ENCODE data around the gene TANC1. TPM values are rescaled to one million over a fixed set of nuclear protein-coding genes. Genes with fewer than 3 reads are reported as not detected.

TANC1 gene
- total RNA-seq, 1 experiment from 2014 or later = 2.5 TPM

GRCh38 chr2:159080641-159081040, 112.2 kb downstream of the TANC1 start:
- Histone ChIP-seq H2AK5ac (ENCODE audit: insufficient read length, low read length) (no peak overlapping the region), H3K23ac (ENCODE audit: insufficient read length, low read depth, low read length) (no peak overlapping the region), H3K79me2 (ENCODE audit: insufficient read depth, low read length) (no peaks in the 10 kb centered on the region), H3K56ac (ENCODE audit: insufficient read length, low read depth, low read length) (no peak overlapping the region), H3K79me1 (ENCODE audit: insufficient read depth, low read depth, low read length, poor library complexity, severe bottlenecking) (no peaks in the 10 kb centered on the region), H2BK12ac (ENCODE audit: insufficient read length, low read depth, low read length) (no peak overlapping the region), H4K91ac (ENCODE audit: insufficient read length, low read depth, low read length) (no peak overlapping the region), H2AFZ (ENCODE audit: low read length) (no peak overlapping the region), H4K5ac (ENCODE audit: insufficient read length, low read depth, low read length) (no peak overlapping the region), H2BK20ac (ENCODE audit: low read depth, low read length, poor library complexity, severe bottlenecking) (no peak overlapping the region), H3K18ac (ENCODE audit: insufficient read length, low read depth, low read length) (no peak overlapping the region), H3K4me2 (ENCODE audit: insufficient read depth, insufficient read length, low read length) (no peak overlapping the region), H2BK5ac (ENCODE audit: insufficient read length, low read length) (no peak overlapping the region), H4K20me1 (ENCODE audit: control insufficient read depth, insufficient read depth, insufficient read length) (no peaks in the 10 kb centered on the region), H3K23me2 (ENCODE audit: insufficient read length, low read depth, low read length, poor library complexity, severe bottlenecking) (no peaks in the 10 kb centered on the region), H3K14ac (ENCODE audit: insufficient read depth, low read length) (peak overlapping the region; percentile 8; the same call in 1 of the 2 replicates), H2BK15ac (ENCODE audit: low read depth, low read length) (no peak overlapping the region), H2BK120ac (ENCODE audit: low read depth, low read length, poor library complexity, severe bottlenecking) (no peak overlapping the region), H3K4me1 (ENCODE audit: insufficient read depth, low read length) (no peaks in the 10 kb centered on the region), H3K9ac (ENCODE audit: extremely low read depth, insufficient read length, low read length) (no peak overlapping the region), H4K8ac (replicated peaks; ENCODE audit: insufficient read length, low read depth, low read length) (no peak overlapping the region), H3T11ph (ENCODE audit: low read length) (no peak overlapping the region), H3K9me3 (ENCODE audit: control insufficient read depth, low read depth, low read length) (no peaks in the 10 kb centered on the region), H3K4ac (ENCODE audit: low read depth, low read length) (no peak overlapping the region; the same call in 1 of the 2 replicates), H3K27me3 (ENCODE audit: insufficient read depth, low read length) (no peaks in the 10 kb centered on the region), H3K27ac (ENCODE audit: insufficient read length, low read depth, low read length) (no peak overlapping the region)
- peaks cover 10 to 19% of the 10 kb centered on the region in 2 experiments for H3K4me1 Mint-ChIP-seq
- no peak for DNase-seq
- TF ChIP-seq CTCF (conservative IDR thresholded peaks at IDR 0.05) = no peak
- no peaks in the 10 kb centered on the region for H3K27me3 Mint-ChIP-seq (ENCODE audit: low read depth)
- H3K9me3 Mint-ChIP-seq = no peaks in the 10 kb centered on the region
- no peak overlapping the region for H3K27ac Mint-ChIP-seq
- no peak overlapping the region for H3K4me3 Mint-ChIP-seq
- no CpG with 5 or more reads among the region's 6 CpGs for WGBS (ENCODE audit: extremely low coverage, insufficient read length, low lambda C conversion rate)
- H3K36me3 Mint-ChIP-seq (ENCODE audit: insufficient read depth in 1 of 3, low read depth in 3 of 3) = no peaks in the 10 kb centered on the region
